Neuron (in vitro differentiated cells): ENCODE measurements around the gene PAPOLA.

Source experiments
- H2AFZ ChIP-seq: one replicate; pipeline ENCODE4 v1.6.1; 2013; ENCODE audit warnings: low read depth, mild to moderate bottlenecking, inconsistent platforms, low read length, moderate library complexity
- H3K27me3 ChIP-seq: one replicate; pipeline ENCODE4 v1.6.1; 2013; ENCODE audit warnings: low read length; ENCODE audit not compliant: insufficient read depth
- H3K36me3 ChIP-seq: one replicate; pipeline ENCODE4 v1.6.1; 2013; ENCODE audit warnings: low read length; ENCODE audit not compliant: insufficient read depth
- H3K4me1 ChIP-seq: one replicate; pipeline ENCODE4 v1.6.1; 2013; ENCODE audit warnings: low read length; ENCODE audit not compliant: insufficient read depth
- H3K4me3 ChIP-seq: 2 replicates; pipeline ENCODE4 v1.5.1; 2013; ENCODE audit warnings: mild to moderate bottlenecking, low read length, moderate library complexity
- H3K9me3 ChIP-seq: one replicate; pipeline ENCODE4 v1.6.1; 2013; ENCODE audit warnings: low read length

Gene PAPOLA

DNA sequence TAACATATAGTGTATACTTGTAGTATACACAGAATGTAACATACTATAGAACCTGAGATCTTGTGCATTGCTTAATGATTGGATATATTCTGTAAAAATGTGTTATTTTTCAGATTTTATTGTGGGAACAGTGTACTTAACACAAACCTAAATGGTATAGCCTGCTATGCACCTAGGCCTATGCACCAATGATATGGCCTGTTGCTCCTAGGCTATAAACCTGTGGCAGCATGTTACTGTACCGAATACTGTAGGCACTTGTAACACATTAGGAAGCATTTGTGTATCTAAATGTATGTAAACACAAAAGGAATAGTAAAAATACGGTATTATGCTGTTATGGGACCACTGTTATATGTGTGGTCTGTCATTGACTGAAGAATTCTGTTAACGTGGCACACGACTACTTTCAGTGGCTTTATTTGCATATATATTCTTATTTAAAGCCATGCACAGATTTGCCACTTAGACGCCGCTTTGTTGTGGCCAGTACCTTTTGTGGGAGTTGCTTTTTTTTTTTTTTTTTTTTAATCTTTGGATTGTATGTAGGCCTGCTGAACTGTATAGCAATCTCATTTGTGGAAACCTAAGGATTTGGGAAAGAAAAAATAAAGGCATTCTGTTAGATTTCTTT, 7.4 kb downstream of the PAPOLA start:
- H3K9me3 ChIP-seq: peaks cover 3% of the 10 kb centered on the region
- no peaks in the 10 kb centered on the region for H3K27me3 ChIP-seq
- peaks cover 8% of the 10 kb centered on the region for H3K36me3 ChIP-seq
- H3K4me3 ChIP-seq: no peak overlapping the region
- no peak overlapping the region for H2AFZ ChIP-seq
- H3K4me1 ChIP-seq: peaks cover under 1% of the 10 kb centered on the region

DNA sequence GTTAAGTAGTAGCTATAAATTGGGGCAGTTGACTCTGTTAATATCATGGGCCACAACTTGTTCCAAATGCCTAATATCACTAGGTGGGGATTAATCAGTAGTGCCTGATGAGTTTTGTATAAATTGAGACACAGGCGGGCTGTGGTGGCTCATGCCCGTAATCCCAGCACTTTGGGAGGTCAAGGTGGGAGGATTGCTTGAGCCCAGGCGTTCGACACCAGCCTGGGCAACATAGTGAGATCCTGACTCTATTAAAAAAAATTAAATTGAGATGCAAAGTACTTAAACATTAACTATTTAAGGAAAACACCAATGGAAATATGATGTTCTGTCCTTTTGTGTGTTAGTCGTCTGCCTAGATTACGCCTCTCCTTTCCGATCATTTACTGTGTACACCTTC, 9.0 kb downstream of the PAPOLA start:
- Histone ChIP-seq H3K9me3 (no peaks in the 10 kb centered on the region), H2AFZ (no peak overlapping the region), H3K4me3 (no peak overlapping the region), H3K27me3 (no peaks in the 10 kb centered on the region), H3K4me1 (no peaks in the 10 kb centered on the region), H3K36me3 (no peaks in the 10 kb centered on the region)

DNA sequence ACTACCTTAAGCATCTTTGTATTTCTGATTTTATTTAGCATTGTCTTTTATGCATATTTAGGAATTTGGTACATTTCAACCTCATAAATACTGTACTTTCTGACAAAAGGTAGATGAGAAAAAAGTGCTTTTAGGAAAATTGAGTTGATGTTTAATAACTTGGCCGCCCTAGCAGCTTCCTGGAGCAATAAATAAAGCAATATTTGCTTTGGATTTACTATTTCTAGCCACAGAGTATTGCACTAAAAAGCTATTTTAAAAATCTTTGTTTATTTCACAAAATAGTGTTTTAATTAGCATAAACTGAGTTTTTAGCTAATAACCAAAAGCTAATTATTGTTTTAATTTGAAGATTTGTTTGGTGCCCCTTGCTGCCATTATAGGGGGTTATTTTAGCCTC, 9.5 kb downstream of the PAPOLA start:
- Histone ChIP-seq H2AFZ (no peak overlapping the region), H3K36me3 (no peaks in the 10 kb centered on the region), H3K9me3 (no peaks in the 10 kb centered on the region), H3K4me3 (no peak overlapping the region), H3K27me3 (no peaks in the 10 kb centered on the region), H3K4me1 (no peaks in the 10 kb centered on the region)

DNA sequence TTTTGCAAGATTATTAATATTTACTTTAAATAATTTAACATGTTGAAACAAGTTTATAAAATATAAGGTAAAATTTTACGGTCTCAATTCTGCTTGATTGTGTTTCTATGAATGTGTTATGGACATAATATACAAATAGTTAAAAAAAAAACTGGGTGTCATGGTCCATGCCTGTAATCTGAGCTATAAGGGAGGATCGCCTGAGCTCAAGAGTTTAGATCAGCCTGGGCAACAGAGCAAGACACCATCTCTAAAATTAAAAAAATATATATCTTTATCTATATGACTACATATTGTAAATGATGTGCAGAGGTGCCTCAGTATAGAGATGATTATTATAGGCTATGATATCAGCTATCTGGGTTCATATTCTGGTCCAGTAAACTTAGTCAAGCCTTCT, 9.9 kb downstream of the PAPOLA start:
- no peak overlapping the region for H3K4me3 ChIP-seq
- H3K36me3 ChIP-seq: no peaks in the 10 kb centered on the region
- no peaks in the 10 kb centered on the region for H3K9me3 ChIP-seq
- no peak overlapping the region for H2AFZ ChIP-seq
- H3K27me3 ChIP-seq: no peaks in the 10 kb centered on the region
- H3K4me1 ChIP-seq: no peaks in the 10 kb centered on the region

DNA sequence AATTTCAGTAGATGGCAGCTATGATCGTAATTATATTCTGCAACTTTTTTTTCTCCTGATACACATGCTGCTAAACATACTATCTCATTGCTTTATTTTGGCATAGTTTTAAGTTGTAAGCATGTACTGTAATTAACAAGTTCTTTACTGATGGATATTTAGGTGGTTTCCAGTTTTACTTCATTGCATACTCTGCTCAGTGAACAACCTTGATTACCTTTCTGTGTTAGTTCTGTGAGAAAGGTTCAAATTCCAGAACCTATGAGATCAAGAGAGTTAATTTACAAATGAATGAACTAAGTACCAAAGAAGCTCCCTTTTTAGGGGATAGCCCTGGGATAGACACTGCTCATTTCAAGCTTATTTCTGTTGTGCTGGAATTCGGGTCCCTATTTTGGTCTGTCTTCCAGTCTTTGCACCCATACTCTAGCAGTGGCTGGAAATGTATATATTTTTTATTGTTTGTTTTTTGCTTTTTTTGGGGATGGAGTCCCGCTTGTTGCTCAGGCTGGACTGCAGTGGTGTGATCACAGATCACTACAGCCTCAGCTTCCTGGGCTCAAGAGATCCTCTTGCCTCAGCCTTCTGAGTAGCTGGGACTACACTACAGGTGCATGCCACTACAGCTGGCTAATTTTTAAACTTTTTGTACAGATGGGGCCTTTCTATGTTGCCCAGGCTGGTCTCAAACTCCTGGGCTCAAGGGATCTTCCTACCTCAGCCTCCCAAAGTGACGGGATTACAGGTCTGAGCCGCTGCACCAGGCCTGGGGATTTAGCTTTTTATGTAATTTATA, 10.6 kb downstream of the PAPOLA start:
- no peak overlapping the region for H2AFZ ChIP-seq
- H3K27me3 ChIP-seq: no peaks in the 10 kb centered on the region
- H3K36me3 ChIP-seq: no peaks in the 10 kb centered on the region
- H3K9me3 ChIP-seq: no peaks in the 10 kb centered on the region
- no peak overlapping the region for H3K4me3 ChIP-seq
- H3K4me1 ChIP-seq: no peaks in the 10 kb centered on the region

DNA sequence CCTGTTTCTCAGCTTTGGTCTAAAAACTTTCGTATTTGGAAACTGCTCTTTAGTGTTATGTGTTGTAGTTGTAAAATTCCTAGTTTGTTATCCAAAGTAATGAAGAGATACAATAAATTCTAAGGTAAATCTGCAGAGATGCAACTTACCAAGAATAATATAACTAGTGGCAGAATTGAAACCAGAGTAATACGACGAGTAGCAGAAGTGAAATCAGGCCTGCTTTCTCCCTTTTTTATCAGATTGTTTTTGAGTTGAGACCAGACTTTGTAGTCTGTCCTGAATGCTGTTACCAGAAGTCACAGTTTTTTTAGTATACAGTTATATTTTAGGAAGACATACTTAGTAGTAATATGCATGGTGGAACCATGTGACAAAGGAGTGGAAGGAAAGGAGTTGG, 12.5 kb downstream of the PAPOLA start:
- Histone ChIP-seq H3K4me1 (no peaks in the 10 kb centered on the region), H3K9me3 (no peaks in the 10 kb centered on the region), H2AFZ (no peak overlapping the region), H3K27me3 (no peaks in the 10 kb centered on the region), H3K4me3 (no peak overlapping the region), H3K36me3 (no peaks in the 10 kb centered on the region)

DNA sequence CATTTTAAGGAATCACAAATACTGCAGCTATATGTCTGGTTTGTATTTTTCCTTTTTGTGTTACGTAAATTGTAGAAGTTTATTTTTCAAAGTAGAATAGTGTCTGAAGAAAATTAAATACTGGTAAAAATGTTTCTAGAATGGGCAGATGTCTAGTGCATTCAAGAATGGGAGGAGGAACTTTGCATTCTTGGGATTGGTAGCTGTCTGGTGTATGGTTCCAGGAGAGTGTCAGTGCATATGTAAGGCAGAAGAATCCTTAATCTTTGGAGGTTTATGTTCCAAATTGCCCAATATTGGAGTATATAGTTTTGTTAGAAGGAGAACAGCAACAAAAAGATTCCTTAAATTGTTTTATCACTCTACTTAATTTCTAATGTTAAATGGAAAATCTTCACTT, 13.5 kb downstream of the PAPOLA start:
- H3K27me3 ChIP-seq: no peaks in the 10 kb centered on the region
- H2AFZ ChIP-seq: no peak overlapping the region
- no peak overlapping the region for H3K4me3 ChIP-seq
- H3K36me3 ChIP-seq: peaks cover 3% of the 10 kb centered on the region
- no peaks in the 10 kb centered on the region for H3K9me3 ChIP-seq
- H3K4me1 ChIP-seq: no peaks in the 10 kb centered on the region

DNA sequence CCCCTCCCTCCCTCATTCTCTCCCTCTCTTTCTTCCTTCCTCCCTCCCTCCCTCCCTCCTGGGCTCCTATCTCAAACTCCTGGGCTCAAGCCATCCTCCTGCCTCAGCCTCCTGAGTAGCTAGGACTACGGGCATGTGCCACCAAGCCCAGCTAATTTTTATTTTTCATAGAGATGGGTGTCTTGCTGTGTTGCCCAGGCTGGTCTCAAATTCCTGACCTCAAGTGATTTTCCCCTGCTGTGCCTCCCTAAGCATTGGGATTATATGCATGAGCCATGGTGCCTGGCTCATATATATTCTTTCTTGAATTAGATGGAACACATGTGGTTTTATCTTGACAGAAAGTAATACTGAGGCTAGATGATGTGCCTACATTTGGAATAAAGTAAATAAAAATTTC, 14.2 kb downstream of the PAPOLA start:
- Histone ChIP-seq H2AFZ (no peak overlapping the region), H3K4me1 (no peaks in the 10 kb centered on the region), H3K27me3 (no peaks in the 10 kb centered on the region), H3K36me3 (peaks cover 4% of the 10 kb centered on the region), H3K9me3 (no peaks in the 10 kb centered on the region), H3K4me3 (no peak overlapping the region)

DNA sequence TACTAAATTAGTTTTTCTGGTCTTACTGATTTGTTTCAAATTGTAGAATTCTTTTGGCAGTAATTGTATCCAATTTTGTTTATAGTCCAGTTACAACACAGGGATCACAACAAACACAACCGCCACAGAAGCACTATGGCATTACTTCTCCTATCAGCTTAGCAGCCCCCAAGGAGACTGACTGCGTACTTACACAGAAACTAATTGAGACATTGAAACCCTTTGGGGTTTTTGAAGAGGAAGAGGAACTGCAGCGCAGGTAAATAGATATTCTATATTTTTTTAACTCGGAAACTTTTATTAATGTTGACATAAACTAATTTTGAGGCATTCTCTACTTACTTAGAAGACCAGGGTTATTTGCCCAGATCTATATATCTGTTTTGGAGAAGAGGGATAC, 17.8 kb downstream of the PAPOLA start:
- Histone ChIP-seq H3K36me3 (peaks cover 29% of the 10 kb centered on the region), H3K9me3 (no peaks in the 10 kb centered on the region)

DNA sequence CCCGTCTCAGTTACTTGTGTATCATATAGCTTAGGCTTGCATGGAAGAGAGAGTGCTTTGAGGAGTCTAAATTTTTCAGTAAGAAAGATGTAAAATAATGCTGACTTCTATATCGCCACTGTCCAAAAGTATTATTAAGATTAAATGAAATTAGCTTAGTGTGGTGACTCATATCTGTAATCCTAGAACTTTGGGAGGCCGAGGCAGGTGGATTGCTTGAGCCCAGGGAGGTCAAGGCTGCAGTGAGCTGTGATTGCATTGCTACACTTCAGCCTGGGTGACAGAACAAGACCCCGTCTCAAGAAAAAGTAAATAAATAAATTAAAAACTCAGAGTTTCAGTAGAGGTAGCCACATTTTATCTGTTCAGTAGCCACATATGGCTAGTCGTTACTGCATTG, 23.3 kb downstream of the PAPOLA start:
- Histone ChIP-seq H2AFZ (no peak overlapping the region), H3K36me3 (peaks cover 74% of the 10 kb centered on the region), H3K4me1 (no peaks in the 10 kb centered on the region), H3K27me3 (no peaks in the 10 kb centered on the region), H3K9me3 (no peaks in the 10 kb centered on the region), H3K4me3 (no peak overlapping the region)

More for the DNA sequence above, 17.8 kb downstream of the PAPOLA start:
- Histone ChIP-seq H2AFZ (no peak overlapping the region), H3K27me3 (no peaks in the 10 kb centered on the region), H3K4me1 (no peaks in the 10 kb centered on the region), H3K4me3 (no peak overlapping the region)

DNA sequence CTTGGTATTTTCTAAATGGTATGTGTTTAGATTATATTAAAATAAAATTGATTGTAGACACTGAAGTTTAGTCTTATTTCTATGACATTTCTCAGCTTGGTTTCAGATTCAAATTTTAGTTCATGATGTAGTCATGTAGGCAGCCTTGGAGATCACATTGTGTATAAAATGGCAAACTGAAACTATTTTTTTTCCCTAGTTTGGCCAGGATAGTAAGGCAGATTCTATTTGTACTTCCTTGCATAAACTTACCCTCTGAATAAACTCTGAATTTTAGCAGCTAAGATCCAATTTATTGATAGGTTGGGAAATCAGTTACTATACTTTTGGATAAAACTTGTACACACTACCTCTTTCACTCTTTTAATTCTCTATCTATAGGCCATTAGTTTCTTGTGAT, 30.4 kb downstream of the PAPOLA start:
- no peaks in the 10 kb centered on the region for H3K9me3 ChIP-seq
- no peaks in the 10 kb centered on the region for H3K4me1 ChIP-seq
- H3K4me3 ChIP-seq: no peak overlapping the region
- H3K27me3 ChIP-seq: no peaks in the 10 kb centered on the region
- no peak overlapping the region for H2AFZ ChIP-seq
- H3K36me3 ChIP-seq: peaks cover 64% of the 10 kb centered on the region

DNA sequence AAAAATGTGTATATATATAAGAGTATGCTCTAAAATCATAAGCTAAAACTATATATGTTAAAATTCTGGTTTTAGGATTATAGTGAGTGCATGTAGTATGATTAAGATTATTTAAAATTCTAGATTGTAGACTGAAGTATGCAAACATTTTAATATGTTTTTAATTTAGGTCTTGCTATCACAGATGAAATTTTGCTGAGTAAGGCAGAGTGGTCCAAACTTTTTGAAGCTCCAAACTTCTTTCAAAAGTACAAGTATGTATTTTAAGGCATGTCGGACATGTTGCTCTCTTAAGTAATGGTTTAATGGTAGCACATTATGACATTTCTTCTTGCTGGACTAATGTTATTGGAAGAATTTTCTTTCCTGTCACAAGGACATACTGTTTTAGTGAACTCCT, 34.6 kb downstream of the PAPOLA start:
- Histone ChIP-seq H3K36me3 (peaks cover 37% of the 10 kb centered on the region), H3K4me1 (no peaks in the 10 kb centered on the region), H2AFZ (no peak overlapping the region), H3K27me3 (no peaks in the 10 kb centered on the region), H3K4me3 (no peak overlapping the region), H3K9me3 (no peaks in the 10 kb centered on the region)

DNA sequence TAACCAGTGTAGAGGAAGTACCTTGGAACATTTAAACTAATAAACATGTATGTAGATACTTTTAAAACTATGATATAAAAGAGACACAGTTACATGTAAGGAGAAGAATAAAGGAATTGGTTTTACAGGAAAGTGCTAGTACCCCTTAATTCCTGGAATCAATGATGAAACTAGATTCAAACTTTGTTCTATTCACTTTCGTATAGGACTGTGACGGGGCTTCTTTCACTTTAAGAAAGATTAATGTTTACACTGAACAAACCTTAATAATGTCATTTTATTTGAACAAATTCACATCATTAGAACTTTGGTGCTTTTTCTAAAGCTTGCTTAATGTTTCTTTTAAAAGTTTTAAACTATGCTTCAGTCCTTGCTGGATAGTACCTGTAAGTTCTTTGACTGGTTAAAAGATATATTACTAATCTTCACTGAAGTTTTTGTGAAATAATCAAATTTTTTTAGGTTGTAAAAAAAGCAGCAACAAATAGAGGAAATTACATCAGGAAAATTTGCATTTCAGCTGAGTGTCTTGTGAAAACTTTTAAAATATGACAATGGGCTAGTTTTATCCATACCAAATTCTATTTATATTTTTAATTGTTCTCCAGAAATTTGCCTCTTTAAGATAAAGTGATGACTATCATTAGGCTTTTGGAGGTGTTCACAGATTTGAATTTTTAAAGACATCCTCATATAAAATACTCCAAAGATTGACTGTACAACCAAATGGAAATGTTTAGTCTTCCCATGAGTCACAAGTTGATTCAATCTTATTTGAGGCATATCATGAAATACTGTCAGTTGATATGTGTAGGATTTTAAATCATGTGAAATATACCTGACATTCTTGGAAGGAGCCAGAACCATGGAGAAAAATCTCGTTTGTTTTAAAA, 36.2 kb downstream of the PAPOLA start:
- Histone ChIP-seq H3K4me3 (no peak overlapping the region), H3K27me3 (no peaks in the 10 kb centered on the region), H2AFZ (no peak overlapping the region), H3K4me1 (no peaks in the 10 kb centered on the region), H3K9me3 (no peaks in the 10 kb centered on the region), H3K36me3 (peaks cover 35% of the 10 kb centered on the region)
